ENCODE results near the gene KAT14.
"Not testable (repeated sequence)": the region's sequence is repeated elsewhere in the genome, so short reads cannot be mapped to it uniquely, and the experiment has no call there.

KAT14 gene, protein sequence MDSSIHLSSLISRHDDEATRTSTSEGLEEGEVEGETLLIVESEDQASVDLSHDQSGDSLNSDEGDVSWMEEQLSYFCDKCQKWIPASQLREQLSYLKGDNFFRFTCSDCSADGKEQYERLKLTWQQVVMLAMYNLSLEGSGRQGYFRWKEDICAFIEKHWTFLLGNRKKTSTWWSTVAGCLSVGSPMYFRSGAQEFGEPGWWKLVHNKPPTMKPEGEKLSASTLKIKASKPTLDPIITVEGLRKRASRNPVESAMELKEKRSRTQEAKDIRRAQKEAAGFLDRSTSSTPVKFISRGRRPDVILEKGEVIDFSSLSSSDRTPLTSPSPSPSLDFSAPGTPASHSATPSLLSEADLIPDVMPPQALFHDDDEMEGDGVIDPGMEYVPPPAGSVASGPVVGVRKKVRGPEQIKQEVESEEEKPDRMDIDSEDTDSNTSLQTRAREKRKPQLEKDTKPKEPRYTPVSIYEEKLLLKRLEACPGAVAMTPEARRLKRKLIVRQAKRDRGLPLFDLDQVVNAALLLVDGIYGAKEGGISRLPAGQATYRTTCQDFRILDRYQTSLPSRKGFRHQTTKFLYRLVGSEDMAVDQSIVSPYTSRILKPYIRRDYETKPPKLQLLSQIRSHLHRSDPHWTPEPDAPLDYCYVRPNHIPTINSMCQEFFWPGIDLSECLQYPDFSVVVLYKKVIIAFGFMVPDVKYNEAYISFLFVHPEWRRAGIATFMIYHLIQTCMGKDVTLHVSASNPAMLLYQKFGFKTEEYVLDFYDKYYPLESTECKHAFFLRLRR

DNA sequence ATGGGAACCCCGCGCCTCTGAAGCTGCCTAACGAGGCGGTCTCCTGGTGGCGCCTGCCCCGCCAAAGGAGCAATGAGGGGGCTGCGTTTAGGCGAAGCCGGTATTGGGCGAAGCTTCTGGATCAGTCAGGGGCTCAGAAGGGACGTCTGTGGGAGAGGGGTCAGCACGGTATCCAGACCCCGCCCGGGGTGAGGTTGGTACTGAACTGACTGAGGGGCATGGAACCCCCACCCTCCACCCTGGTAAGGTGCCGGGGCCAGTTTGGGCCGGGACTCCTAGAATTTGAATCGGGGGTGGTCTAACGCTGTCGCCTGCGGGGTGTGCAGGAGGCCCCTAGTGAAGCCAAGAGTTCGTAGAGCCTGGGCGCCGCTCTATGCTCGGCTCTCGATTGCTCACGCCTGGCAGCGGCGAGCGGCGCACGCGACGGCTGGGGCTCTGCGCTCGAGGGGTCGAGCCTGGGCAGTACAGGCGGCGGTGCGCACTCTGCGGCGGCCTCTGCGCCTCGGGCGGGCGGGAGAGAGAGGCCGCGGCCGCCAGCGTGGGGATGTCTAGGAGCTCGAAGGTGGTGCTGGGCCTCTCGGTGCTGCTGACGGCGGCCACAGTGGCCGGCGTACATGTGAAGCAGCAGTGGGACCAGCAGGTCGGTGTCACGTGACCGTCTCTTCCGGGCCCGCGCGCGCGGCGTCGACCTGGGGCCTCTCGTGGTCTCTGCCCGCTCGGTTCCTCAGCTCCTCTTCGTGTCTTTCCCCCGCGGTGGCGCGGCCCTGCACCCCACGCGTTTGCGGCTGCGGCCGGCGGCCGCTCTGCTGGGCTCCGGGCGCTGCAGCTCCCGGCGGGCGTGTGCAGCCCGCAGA lies at the start of gene KAT14, which contains the start of gene PET117:
KAT14 (plus strand) TSS at position 452 of the 854 bp plus-strand sequence. CDS start 4,798 bp downstream, outside the sequence.
PET117 (plus strand) TSS at position 452 of the 854 bp plus-strand sequence; CDS start at position 545, 93 bp downstream.
- peak; percentile 98 for DNase-seq (ENCODE audit: low read depth)
- TF ChIP-seq POLR2A (IDR thresholded peaks at IDR 0.05; ENCODE audit: extremely low read depth, insufficient read length), result peak; percentile 92
- TF ChIP-seq, protein P1, sequence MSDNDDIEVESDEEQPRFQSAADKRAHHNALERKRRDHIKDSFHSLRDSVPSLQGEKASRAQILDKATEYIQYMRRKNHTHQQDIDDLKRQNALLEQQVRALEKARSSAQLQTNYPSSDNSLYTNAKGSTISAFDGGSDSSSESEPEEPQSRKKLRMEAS (IDR thresholded peaks at IDR 0.05; ENCODE audit: low read depth, low read length), result peak; percentile 93
- TF ChIP-seq MYC (IDR thresholded peaks at IDR 0.05; ENCODE audit: low read depth, low read length), result peak; percentile 99
- TF ChIP-seq, protein P2, sequence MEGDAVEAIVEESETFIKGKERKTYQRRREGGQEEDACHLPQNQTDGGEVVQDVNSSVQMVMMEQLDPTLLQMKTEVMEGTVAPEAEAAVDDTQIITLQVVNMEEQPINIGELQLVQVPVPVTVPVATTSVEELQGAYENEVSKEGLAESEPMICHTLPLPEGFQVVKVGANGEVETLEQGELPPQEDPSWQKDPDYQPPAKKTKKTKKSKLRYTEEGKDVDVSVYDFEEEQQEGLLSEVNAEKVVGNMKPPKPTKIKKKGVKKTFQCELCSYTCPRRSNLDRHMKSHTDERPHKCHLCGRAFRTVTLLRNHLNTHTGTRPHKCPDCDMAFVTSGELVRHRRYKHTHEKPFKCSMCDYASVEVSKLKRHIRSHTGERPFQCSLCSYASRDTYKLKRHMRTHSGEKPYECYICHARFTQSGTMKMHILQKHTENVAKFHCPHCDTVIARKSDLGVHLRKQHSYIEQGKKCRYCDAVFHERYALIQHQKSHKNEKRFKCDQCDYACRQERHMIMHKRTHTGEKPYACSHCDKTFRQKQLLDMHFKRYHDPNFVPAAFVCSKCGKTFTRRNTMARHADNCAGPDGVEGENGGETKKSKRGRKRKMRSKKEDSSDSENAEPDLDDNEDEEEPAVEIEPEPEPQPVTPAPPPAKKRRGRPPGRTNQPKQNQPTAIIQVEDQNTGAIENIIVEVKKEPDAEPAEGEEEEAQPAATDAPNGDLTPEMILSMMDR (IDR thresholded peaks at IDR 0.05; ENCODE audit: low read depth, low read length), result no peak
- H3K4me3 ChIP-seq (ENCODE audit: low read depth, low read length), result peak within 1 kb of the TSS; percentile 93

DNA sequence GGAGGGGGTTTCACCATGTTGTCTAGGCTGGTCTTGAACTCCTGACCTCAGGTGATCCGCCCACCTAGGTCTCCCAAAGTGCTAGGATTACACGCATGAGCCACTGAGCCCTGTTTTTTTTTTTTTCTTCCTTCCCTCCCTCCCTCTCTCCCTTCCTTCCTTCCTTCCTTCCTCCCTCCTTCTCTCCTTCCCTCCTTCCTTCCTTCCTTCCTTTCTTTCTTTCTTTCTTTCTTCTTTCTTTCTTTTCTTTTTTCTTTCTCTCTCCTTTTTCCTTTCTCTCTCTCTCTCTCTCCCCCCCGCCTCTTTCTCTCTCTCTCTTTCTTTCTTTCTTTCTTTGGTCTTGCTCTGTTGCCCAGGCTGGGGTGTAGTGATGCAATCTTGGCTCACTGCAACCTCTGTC lies 49.4 kb upstream of the KAT14 start:
- not testable (repeated sequence) for H3K4me3 ChIP-seq (ENCODE audit: low read depth, low read length); DNase-seq (ENCODE audit: low read depth)

DNA sequence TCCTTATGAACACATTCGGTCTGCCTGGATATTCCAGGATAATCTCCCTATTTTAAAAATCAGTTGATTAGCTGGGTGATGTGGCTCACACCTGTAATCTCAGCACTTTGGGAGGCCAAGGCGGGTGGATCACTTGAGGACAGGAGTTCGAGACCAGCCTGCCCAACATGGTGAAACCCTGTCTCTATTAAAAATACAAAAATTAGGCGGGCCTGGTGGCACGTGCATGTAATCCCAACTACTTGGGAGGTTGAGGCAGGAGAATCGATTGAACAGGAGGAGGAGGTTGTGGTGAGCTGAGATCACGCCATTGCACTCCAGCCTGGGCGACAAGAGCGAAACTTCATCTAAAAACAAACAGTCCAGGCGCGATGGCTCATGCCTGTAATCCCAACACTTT lies 48.8 kb upstream of the KAT14 start:
- H3K4me3 ChIP-seq (ENCODE audit: low read depth, low read length); DNase-seq (ENCODE audit: low read depth): not testable (repeated sequence)

DNA sequence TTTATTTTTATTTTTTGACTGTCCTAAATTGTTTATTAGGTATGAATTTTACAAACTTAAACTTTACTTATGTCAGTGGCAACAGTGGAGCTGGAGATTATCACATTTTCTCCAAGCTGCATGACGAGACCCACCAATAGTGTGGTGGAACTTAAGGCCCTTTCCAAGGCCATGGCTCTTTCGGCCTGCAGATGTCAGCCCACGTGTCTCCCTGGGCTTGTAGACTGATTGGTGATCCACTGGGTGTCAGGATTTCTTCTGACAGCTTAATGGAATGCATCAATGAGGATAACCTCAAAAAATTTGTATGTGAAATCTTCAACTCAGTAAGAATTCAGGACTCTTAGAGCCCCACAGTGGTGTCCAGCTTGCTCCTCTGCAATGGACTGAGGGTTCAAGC lies 47.6 kb upstream of the KAT14 start:
- no peak overlapping the region for H3K4me3 ChIP-seq (ENCODE audit: low read depth, low read length)
- peak; percentile 12 for DNase-seq (ENCODE audit: low read depth)
- no peak for TF ChIP-seq POLR2A (IDR thresholded peaks at IDR 0.05; ENCODE audit: extremely low read depth, insufficient read length)
- TF ChIP-seq, protein P2 (IDR thresholded peaks at IDR 0.05; ENCODE audit: low read depth, low read length), result peak; percentile 3
- TF ChIP-seq, protein P1 (IDR thresholded peaks at IDR 0.05; ENCODE audit: low read depth, low read length), result 0 out of 2 replicates have a peak, but pooled peaks have one; percentile 12

DNA sequence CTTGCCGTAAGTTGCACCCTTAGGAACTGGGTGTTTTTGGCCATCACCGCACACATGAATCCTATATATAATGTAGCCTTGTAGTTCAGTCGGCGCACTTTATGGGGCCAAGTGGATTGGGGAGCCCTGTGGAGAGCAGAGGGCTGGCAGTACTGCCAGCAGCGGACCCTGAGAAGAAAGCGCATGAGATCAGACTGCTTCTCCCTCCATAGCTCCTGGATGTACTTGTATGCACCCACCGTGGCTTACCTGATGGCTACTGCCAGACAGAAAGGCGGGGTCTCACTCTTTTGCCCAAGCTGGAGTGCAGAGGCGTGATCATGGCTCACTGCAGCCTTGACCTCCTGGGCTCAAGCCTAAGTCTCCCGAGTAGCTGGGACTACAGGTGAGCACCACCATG lies 47.2 kb upstream of the KAT14 start:
- no peak overlapping the region for H3K4me3 ChIP-seq (ENCODE audit: low read depth, low read length)
- TF ChIP-seq, protein P2 (IDR thresholded peaks at IDR 0.05; ENCODE audit: low read depth, low read length), result no peak
- DNase-seq (ENCODE audit: low read depth), result no peak

DNA sequence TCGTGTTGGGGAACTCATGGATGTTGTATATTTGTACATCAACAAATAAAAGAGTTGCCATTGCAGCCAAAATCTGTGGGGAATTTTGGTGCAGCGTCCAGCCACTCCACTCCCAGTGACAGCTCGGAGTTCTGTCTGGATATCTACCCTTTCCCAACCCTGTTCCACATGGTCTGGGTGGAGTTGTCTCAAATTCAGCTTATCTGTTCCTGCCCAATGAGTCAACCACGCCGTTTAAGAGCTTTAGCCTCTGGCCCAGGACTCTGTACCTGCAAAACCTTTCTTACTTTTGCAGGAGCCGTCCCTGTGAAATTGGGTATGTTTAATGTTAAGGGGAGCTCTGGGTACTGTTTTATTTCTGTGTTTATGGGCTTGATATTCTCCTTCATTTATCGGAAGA lies 46.0 kb upstream of the KAT14 start:
- no peak for TF ChIP-seq MYC (IDR thresholded peaks at IDR 0.05; ENCODE audit: low read depth, low read length)
- no peak for TF ChIP-seq POLR2A (IDR thresholded peaks at IDR 0.05; ENCODE audit: extremely low read depth, insufficient read length)
- TF ChIP-seq, protein P2 (IDR thresholded peaks at IDR 0.05; ENCODE audit: low read depth, low read length), result no peak
- TF ChIP-seq, protein P1 (IDR thresholded peaks at IDR 0.05; ENCODE audit: low read depth, low read length), result no peak

More for the DNA sequence above, 46.0 kb upstream of the KAT14 start:
- no peak for DNase-seq (ENCODE audit: low read depth)
- H3K4me3 ChIP-seq (ENCODE audit: low read depth, low read length), result no peak overlapping the region
